Sigmoid colon (tissue), 3 donors: ENCODE measurements around the gene PPIB.

Source experiments
- CTCF ChIP-seq, 4 experiments: fragments of 450-650 bp in 3 of 4; fragments of 200-600 bp in 1 of 4; IDR thresholded peaks; one replicate each; pipeline ENCODE4 v1.5.1; 2016 to 2019; ENCODE audit warnings: antibody characterized with exemption in 4 of 4, mild to moderate bottlenecking in 3 of 4, moderate library complexity in 2 of 4
- POLR2A ChIP-seq, 2 donors: fragments of 450-650 bp; IDR thresholded peaks; one replicate each; pipeline ENCODE4 v1.6.1; 2016; ENCODE audit warnings: antibody characterized with exemption in 2 of 2, mild to moderate bottlenecking in 2 of 2, moderate library complexity in 2 of 2

GRCh38 chr15:64146041-64146440 is 16.8 kb downstream of the PPIB start:
- TF ChIP-seq CTCF (IDR thresholded peaks at IDR 0.05) (no peak), POLR2A (IDR thresholded peaks at IDR 0.05) (no peak)
